Fibroblast of lung (primary cell): Measurements from ENCODE around the gene SENP6.
"Not testable (repeated sequence)": the region's sequence is repeated elsewhere in the genome, so short reads cannot be mapped to it uniquely, and the experiment has no call there.

Experiments
- CTCF ChIP-seq, 2 donors: IDR thresholded peaks in 1 of 2; conservative IDR thresholded peaks in 1 of 2; 1 replicate in 1 of 2; 2 replicates in 1 of 2; pipeline ENCODE4 v1.5.1; 2011 to 2012; ENCODE audit warnings: low read length in 2 of 2, control low read depth in 1 of 2, inconsistent platforms in 1 of 2, low read depth in 1 of 2, mild to moderate bottlenecking in 1 of 2
- EZH2 ChIP-seq: IDR thresholded peaks from 2 replicates; pipeline ENCODE4 v1.5.1; 2012; ENCODE audit warnings: low read length, control low read depth, mild to moderate bottlenecking; ENCODE audit errors: missing control alignments

- not testable (repeated sequence) for TF ChIP-seq CTCF (conservative IDR thresholded peaks at IDR 0.05 in 1 of 2, IDR thresholded peaks at IDR 0.05 in 1 of 2; ENCODE audit: low read depth in 1 of 2, low read length in 2 of 2); EZH2
These were observed 26.0 kb downstream of the SENP6 start for GRCh38 chr6:75627708-75628107.
